SK-N-SH (cell line): Measurements from ENCODE around the gene CDC42. TPM values are rescaled to one million over a fixed set of nuclear protein-coding genes. Genes with fewer than 3 reads are reported as not detected.

Experiments
- CTCF ChIA-PET: fragments of 300-600, 350-600 bp; formaldehyde crosslinking; extraction: SDS; loops from one replicate; lab custom pipeline; 2021; lab: Yijun Ruan, JAX
- POLR2A ChIA-PET: fragments of 350-600 bp; sonication (Branson Sonifier 250); formaldehyde crosslinking; extraction: SDS; loops from one replicate; lab custom pipeline; 2020; ENCODE audit warnings: antibody characterized with exemption, inconsistent platforms; lab: Yijun Ruan, JAX
- DNase-seq: peaks from one replicate; pipeline ENCODE4 v3.0.0; 2012
- H2AFZ ChIP-seq: fragments of 200-600 bp; sonication (generic); 2 replicates; pipeline ENCODE4 v1.8.1; 2016; ENCODE audit warnings: antibody characterized with exemption, mild to moderate bottlenecking, low read depth
- H3F3A ChIP-seq: fragments of 200-600 bp; sonication (generic); replicated peaks from 2 replicates; pipeline ENCODE3; 2016; ENCODE audit warnings: antibody characterized with exemption, mild to moderate bottlenecking; ENCODE audit not compliant: insufficient read depth
- H3K27ac ChIP-seq, 2 experiments: fragments of 200-500 bp in 1 of 2; fragments of 200-600 bp in 1 of 2; sonication (Bioruptor generic) in 1 of 2; sonication (generic), shearing (Covaris generic) in 1 of 2; 2 replicates each; pipeline versions ENCODE4 v1.5.1 to v1.6.1; 2014 to 2016; ENCODE audit warnings: low read depth in 2 of 2, inconsistent platforms in 1 of 2, low read length in 1 of 2, mild to moderate bottlenecking in 1 of 2, mixed read lengths in 1 of 2
- H3K27me3 ChIP-seq: fragments of 200-600 bp; sonication (generic), shearing (Covaris generic); 2 replicates; pipeline ENCODE4 v1.6.1; 2016; ENCODE audit warnings: mixed run types; ENCODE audit not compliant: insufficient read depth
- H3K36me3 ChIP-seq, 2 experiments: fragments of 200-500 bp in 1 of 2; fragments of 200-600 bp in 1 of 2; sonication (Bioruptor generic) in 1 of 2; sonication (generic) in 1 of 2; replicated peaks in 1 of 2; 2 replicates each; pipeline versions ENCODE3 to v1.5.1; 2014 to 2016; ENCODE audit warnings: low read length in 1 of 2, mild to moderate bottlenecking in 1 of 2; ENCODE audit not compliant: insufficient read depth in 2 of 2, control insufficient read depth in 1 of 2
- H3K4me1 ChIP-seq, 2 experiments: fragments of 200-500 bp in 1 of 2; fragments of 200-600 bp in 1 of 2; sonication (Bioruptor generic) in 1 of 2; sonication (generic), shearing (Covaris generic) in 1 of 2; 2 replicates each; pipeline versions ENCODE4 v1.5.1 to v1.6.1; 2014 to 2016; ENCODE audit warnings: low read depth in 1 of 2, low read length in 1 of 2, mixed run types in 1 of 2; ENCODE audit not compliant: insufficient read depth in 2 of 2, control insufficient read depth in 1 of 2
- H3K4me2 ChIP-seq: fragments of 200-600 bp; sonication (generic), shearing (Covaris generic); 2 replicates; pipeline ENCODE4 v1.6.1; 2017; ENCODE audit warnings: mixed run types
- H3K4me3 ChIP-seq, 2 experiments: fragments of 200-500 bp in 1 of 2; fragments of 200-600 bp in 1 of 2; sonication (Bioruptor generic) in 1 of 2; sonication (generic), shearing (Covaris generic) in 1 of 2; 2 replicates each; pipeline versions ENCODE4 v1.5.1 to v1.8.1; 2014 to 2016; ENCODE audit warnings: low read depth in 2 of 2, inconsistent platforms in 1 of 2, low read length in 1 of 2, mild to moderate bottlenecking in 1 of 2, mixed read lengths in 1 of 2, moderate library complexity in 1 of 2
- H3K79me2 ChIP-seq: fragments of 200-600 bp; sonication (generic); 2 replicates; pipeline ENCODE4 v1.8.1; 2017; ENCODE audit warnings: mild to moderate bottlenecking; ENCODE audit not compliant: insufficient read depth
- H3K9ac ChIP-seq: fragments of 200-600 bp; sonication (generic); 2 replicates; pipeline ENCODE4 v1.6.1; 2017; ENCODE audit warnings: mixed run types
- H3K9me2 ChIP-seq: fragments of 200-600 bp; sonication (generic); 2 replicates; pipeline ENCODE4 v1.6.1; 2017; ENCODE audit warnings: mixed run types
- H3K9me3 ChIP-seq: fragments of 200-600 bp; sonication (generic); 2 replicates; pipeline ENCODE4 v1.6.1; 2017; ENCODE audit warnings: mixed run types, mild to moderate bottlenecking, moderate library complexity
- H4K20me1 ChIP-seq: fragments of 200-600 bp; sonication (generic); 2 replicates; pipeline ENCODE4 v1.6.1; 2017; ENCODE audit warnings: mild to moderate bottlenecking, mixed run types; ENCODE audit not compliant: insufficient read depth
- CHD2 ChIP-seq: fragments of 150-350 bp; IDR thresholded peaks from 2 replicates; pipeline ENCODE4 v1.6.1; 2018; ENCODE audit warnings: low read length; ENCODE audit not compliant: partially characterized antibody
- EP300 ChIP-seq, 2 experiments: IDR thresholded peaks; 2 replicates each; pipeline versions ENCODE4 v1.4.0 to v1.6.1; 2012; ENCODE audit warnings: borderline replicate concordance in 1 of 2, low read depth in 1 of 2, low read length in 1 of 2
- FOSL2 ChIP-seq: IDR thresholded peaks from 2 replicates; pipeline ENCODE4 v1.4.0; 2012; ENCODE audit warnings: low read depth, mild to moderate bottlenecking, moderate library complexity, borderline replicate concordance
- FOXJ3 ChIP-seq: sonication (generic); formaldehyde crosslinking; IDR thresholded peaks from 2 replicates; pipeline ENCODE4 v1.5.1; 2020; ENCODE audit warnings: mild to moderate bottlenecking, missing genetic modification reagents
- GABPA ChIP-seq: IDR thresholded peaks from 2 replicates; pipeline ENCODE4 v1.4.0; 2012; ENCODE audit warnings: low read depth, mild to moderate bottlenecking
- NFIC ChIP-seq: IDR thresholded peaks from 2 replicates; pipeline ENCODE4 v1.4.0; 2012; ENCODE audit warnings: borderline replicate concordance
- NRF1 ChIP-seq: IDR thresholded peaks from 2 replicates; pipeline ENCODE4 v1.6.1; 2012; ENCODE audit warnings: low read depth, mild to moderate bottlenecking, low read length
- RAD21 ChIP-seq: IDR thresholded peaks from 2 replicates; pipeline ENCODE4 v1.6.1; 2012; ENCODE audit warnings: mild to moderate bottlenecking, low read length
- RFX5 ChIP-seq: IDR thresholded peaks from 2 replicates; pipeline ENCODE4 v1.6.1; 2012; ENCODE audit warnings: mild to moderate bottlenecking, improper control_type of control experiment, low read length
- RXRA ChIP-seq: IDR thresholded peaks from 2 replicates; pipeline ENCODE4 v1.4.0; 2012; ENCODE audit warnings: low read depth, mild to moderate bottlenecking, borderline replicate concordance
- SIN3A ChIP-seq: IDR thresholded peaks from 2 replicates; pipeline ENCODE4 v1.6.1; 2012; ENCODE audit warnings: low read depth, mild to moderate bottlenecking, low read length, moderate library complexity, borderline replicate concordance
- SMC3 ChIP-seq: IDR thresholded peaks from 2 replicates; pipeline ENCODE4 v1.6.1; 2012; ENCODE audit warnings: low read depth, low read length, improper control_type of control experiment
- TAF1 ChIP-seq: IDR thresholded peaks from 2 replicates; pipeline ENCODE4 v1.6.1; 2012; ENCODE audit warnings: low read depth, mild to moderate bottlenecking, low read length, moderate library complexity, borderline replicate concordance
- TEAD4 ChIP-seq: IDR thresholded peaks from 2 replicates; pipeline ENCODE4 v1.4.0; 2012; ENCODE audit warnings: mild to moderate bottlenecking, borderline replicate concordance; ENCODE audit not compliant: insufficient read depth
- whole genome bisulfite sequencing: methylation state at CpG from one replicate; pipeline ENCODE4 v1.1.6; 2017; ENCODE audit warnings: low lambda C conversion rate; 5-methylcytosine and 5-hydroxymethylcytosine counted together
- polyA plus RNA-seq, 3 experiments: library from polyadenylated mRNA; depleted of rRNA; stranded (reverse); fragments of >200 nt; gene quantifications; 2 replicates each; pipeline ENCODE4 v1.2.3, GENCODE V29; 2012
- TF ChIP-seq, protein P1 (sequence below): fragments of 150-350 bp; IDR thresholded peaks from 2 replicates; pipeline ENCODE4 v1.6.1; 2017; ENCODE audit warnings: antibody characterized with exemption, low read length, low read depth, borderline replicate concordance
- TF ChIP-seq, protein P2 (sequence below): IDR thresholded peaks from 2 replicates; pipeline ENCODE4 v1.4.0; 2012; ENCODE audit warnings: low read depth, borderline replicate concordance
- TF ChIP-seq, protein P3 (sequence below): fragments of 200-600 bp; sonication (generic); IDR thresholded peaks from 2 replicates; pipeline ENCODE4 v1.6.1; 2017; ENCODE audit warnings: antibody characterized with exemption, mild to moderate bottlenecking, moderate library complexity
- TF ChIP-seq, protein P4 (sequence below): fragments of 150-350 bp; IDR thresholded peaks from 2 replicates; pipeline ENCODE4 v1.6.1; 2016; ENCODE audit warnings: mild to moderate bottlenecking, low read depth, low read length
- TF ChIP-seq, protein P5 (sequence below): IDR thresholded peaks from 2 replicates; pipeline ENCODE4 v1.4.0; 2012; ENCODE audit warnings: low read depth
- TF ChIP-seq, protein P6 (sequence below): IDR thresholded peaks from 2 replicates; pipeline ENCODE4 v1.4.0; 2012; ENCODE audit warnings: low read depth, borderline replicate concordance
- TF ChIP-seq, protein P7 (sequence below): IDR thresholded peaks from 2 replicates; pipeline ENCODE4; 2012

Gene CDC42
- polyA plus RNA-seq, 1 of the 3 experiments (the other 2 are of a cell fraction), result 113 TPM

DNA sequence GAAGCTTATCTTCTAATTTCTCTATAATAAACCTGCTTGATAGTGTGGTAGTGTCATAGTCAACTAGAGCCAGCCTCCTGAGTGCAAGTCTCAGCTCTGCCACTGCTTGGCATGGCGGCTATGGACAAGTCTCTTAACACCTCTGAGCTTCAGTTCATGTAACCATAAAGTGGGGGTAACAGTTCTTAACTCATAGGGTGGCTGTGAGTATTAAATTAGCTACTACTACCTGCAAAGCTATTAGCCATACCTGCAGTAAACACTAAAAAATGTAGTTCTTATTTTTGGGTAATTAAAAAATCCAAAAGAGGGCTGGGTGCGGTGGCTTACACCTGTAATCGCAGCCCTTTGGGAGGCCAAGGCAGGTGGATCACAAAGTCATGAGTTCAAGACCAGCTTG, 2.2 kb upstream of the CDC42 start (continued):
- TF ChIP-seq, protein P1, sequence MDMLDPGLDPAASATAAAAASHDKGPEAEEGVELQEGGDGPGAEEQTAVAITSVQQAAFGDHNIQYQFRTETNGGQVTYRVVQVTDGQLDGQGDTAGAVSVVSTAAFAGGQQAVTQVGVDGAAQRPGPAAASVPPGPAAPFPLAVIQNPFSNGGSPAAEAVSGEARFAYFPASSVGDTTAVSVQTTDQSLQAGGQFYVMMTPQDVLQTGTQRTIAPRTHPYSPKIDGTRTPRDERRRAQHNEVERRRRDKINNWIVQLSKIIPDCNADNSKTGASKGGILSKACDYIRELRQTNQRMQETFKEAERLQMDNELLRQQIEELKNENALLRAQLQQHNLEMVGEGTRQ, result no peak
- TF ChIP-seq EP300 (IDR thresholded peaks at IDR 0.05; ENCODE audit: borderline replicate concordance in 1 of 2, low read depth in 1 of 2, low read length in 1 of 2) (no peak), TAF1 (no peak)
- TF ChIP-seq, protein P2, sequence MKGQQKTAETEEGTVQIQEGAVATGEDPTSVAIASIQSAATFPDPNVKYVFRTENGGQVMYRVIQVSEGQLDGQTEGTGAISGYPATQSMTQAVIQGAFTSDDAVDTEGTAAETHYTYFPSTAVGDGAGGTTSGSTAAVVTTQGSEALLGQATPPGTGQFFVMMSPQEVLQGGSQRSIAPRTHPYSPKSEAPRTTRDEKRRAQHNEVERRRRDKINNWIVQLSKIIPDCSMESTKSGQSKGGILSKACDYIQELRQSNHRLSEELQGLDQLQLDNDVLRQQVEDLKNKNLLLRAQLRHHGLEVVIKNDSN, result no peak
- TF ChIP-seq, protein P3, sequence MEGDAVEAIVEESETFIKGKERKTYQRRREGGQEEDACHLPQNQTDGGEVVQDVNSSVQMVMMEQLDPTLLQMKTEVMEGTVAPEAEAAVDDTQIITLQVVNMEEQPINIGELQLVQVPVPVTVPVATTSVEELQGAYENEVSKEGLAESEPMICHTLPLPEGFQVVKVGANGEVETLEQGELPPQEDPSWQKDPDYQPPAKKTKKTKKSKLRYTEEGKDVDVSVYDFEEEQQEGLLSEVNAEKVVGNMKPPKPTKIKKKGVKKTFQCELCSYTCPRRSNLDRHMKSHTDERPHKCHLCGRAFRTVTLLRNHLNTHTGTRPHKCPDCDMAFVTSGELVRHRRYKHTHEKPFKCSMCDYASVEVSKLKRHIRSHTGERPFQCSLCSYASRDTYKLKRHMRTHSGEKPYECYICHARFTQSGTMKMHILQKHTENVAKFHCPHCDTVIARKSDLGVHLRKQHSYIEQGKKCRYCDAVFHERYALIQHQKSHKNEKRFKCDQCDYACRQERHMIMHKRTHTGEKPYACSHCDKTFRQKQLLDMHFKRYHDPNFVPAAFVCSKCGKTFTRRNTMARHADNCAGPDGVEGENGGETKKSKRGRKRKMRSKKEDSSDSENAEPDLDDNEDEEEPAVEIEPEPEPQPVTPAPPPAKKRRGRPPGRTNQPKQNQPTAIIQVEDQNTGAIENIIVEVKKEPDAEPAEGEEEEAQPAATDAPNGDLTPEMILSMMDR, result no peak

DNA sequence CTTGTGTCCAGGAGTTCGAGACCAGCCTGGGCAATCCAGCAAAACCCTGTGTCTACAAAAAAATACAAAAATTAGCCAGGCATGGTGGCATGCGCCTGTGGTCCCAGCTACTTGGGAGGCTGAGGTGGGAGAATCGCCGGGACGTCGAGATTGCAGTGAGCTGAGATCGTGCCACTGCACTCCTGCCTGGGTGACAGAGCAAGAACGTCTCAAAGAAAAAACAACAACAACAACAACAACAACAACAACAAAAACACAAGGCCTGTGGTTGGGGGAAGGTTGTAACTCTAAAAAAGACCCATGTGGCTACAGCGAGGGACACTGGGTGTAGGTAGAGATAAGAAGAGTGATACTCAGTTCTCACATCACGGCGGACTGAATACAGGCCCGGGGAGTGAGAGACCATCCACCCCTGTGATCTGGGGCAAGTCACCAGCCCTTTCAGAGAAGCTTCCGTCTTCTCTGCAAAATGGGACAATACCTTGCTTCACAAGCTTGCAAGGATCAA, 848 bp upstream of the CDC42 start:
- no peaks in the 10 kb centered on the region for H3K27me3 ChIP-seq
- H3F3A ChIP-seq, result peaks cover 10% of the 10 kb centered on the region
- H3K4me2 ChIP-seq, result no peak overlapping the region
- ChIA-PET CTCF (interaction anchor here (0.7 to 1.8 kb wide), 3 partner anchors 26 to 86 kb away, joined by 3 to 5 read pairs (median 3); no protein-coding TSS in a partner anchor), POLR2A (interaction anchor here (1.0 to 2.8 kb wide), 4 partner anchors 20 to 60 kb away, joined by 3 to 29 read pairs (median 8); no protein-coding TSS in a partner anchor)
- H3K4me1 ChIP-seq, result peaks cover 0 to 5% of the 10 kb centered on the region in 2 experiments; a peak in 3 of 4 replicates
- no peak overlapping the region for H3K4me3 ChIP-seq
- TF ChIP-seq, protein P4, sequence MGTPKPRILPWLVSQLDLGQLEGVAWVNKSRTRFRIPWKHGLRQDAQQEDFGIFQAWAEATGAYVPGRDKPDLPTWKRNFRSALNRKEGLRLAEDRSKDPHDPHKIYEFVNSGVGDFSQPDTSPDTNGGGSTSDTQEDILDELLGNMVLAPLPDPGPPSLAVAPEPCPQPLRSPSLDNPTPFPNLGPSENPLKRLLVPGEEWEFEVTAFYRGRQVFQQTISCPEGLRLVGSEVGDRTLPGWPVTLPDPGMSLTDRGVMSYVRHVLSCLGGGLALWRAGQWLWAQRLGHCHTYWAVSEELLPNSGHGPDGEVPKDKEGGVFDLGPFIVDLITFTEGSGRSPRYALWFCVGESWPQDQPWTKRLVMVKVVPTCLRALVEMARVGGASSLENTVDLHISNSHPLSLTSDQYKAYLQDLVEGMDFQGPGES, result no peak
- TF ChIP-seq, protein P5, sequence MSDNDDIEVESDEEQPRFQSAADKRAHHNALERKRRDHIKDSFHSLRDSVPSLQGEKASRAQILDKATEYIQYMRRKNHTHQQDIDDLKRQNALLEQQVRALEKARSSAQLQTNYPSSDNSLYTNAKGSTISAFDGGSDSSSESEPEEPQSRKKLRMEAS, result no peak
- TF ChIP-seq SMC3, result no peak
- TF ChIP-seq TAF1, result no peak
- TF ChIP-seq GABPA, result no peak
- TF ChIP-seq EP300 (IDR thresholded peaks at IDR 0.05; ENCODE audit: borderline replicate concordance in 1 of 2, low read depth in 1 of 2, low read length in 1 of 2), result no peak
- no peak for TF ChIP-seq RFX5
- no peak for TF ChIP-seq TEAD4
- TF ChIP-seq RXRA, result no peak
- no peak for TF ChIP-seq CHD2
- no peak for TF ChIP-seq SIN3A
- no peak for TF ChIP-seq NFIC
- TF ChIP-seq RAD21, result no peak
- TF ChIP-seq, protein P6, sequence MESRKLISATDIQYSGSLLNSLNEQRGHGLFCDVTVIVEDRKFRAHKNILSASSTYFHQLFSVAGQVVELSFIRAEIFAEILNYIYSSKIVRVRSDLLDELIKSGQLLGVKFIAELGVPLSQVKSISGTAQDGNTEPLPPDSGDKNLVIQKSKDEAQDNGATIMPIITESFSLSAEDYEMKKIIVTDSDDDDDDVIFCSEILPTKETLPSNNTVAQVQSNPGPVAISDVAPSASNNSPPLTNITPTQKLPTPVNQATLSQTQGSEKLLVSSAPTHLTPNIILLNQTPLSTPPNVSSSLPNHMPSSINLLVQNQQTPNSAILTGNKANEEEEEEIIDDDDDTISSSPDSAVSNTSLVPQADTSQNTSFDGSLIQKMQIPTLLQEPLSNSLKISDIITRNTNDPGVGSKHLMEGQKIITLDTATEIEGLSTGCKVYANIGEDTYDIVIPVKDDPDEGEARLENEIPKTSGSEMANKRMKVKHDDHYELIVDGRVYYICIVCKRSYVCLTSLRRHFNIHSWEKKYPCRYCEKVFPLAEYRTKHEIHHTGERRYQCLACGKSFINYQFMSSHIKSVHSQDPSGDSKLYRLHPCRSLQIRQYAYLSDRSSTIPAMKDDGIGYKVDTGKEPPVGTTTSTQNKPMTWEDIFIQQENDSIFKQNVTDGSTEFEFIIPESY, result no peak
- TF ChIP-seq, protein P7, sequence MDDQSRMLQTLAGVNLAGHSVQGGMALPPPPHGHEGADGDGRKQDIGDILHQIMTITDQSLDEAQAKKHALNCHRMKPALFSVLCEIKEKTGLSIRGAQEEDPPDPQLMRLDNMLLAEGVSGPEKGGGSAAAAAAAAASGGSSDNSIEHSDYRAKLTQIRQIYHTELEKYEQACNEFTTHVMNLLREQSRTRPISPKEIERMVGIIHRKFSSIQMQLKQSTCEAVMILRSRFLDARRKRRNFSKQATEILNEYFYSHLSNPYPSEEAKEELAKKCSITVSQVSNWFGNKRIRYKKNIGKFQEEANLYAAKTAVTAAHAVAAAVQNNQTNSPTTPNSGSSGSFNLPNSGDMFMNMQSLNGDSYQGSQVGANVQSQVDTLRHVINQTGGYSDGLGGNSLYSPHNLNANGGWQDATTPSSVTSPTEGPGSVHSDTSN, result no peak
- no peak for TF ChIP-seq FOXJ3 (CRISPR knock-in tag)
- TF ChIP-seq NRF1, result no peak
- no peak for TF ChIP-seq FOSL2
- H3K9me2 ChIP-seq, result no peaks in the 10 kb centered on the region
- peaks cover 0 to 19% of the 10 kb centered on the region in 2 experiments for H3K36me3 ChIP-seq
- no peak overlapping the region for H3K27ac ChIP-seq
- no peak for DNase-seq
- H4K20me1 ChIP-seq, result peaks cover 33% of the 10 kb centered on the region
- no peaks in the 10 kb centered on the region for H3K9me3 ChIP-seq
- H3K79me2 ChIP-seq, result peaks cover 39% of the 10 kb centered on the region
- H2AFZ ChIP-seq, result peak overlapping the region; percentile 90
- 93% methylated on average over 13 of the region's 13 CpGs for WGBS
- H3K9ac ChIP-seq, result no peak overlapping the region
